H9 (cell line): ENCODE data around the gene MED8. TPM values are rescaled to one million over a fixed set of nuclear protein-coding genes. Genes with fewer than 3 reads are reported as not detected.

ENCODE experiments used
- DNase-seq: peaks from one replicate; pipeline ENCODE4 v3.0.0-alpha.2; 2017
- H2AFZ ChIP-seq: one replicate; pipeline ENCODE4 v1.6.1; 2013; ENCODE audit warnings: mild to moderate bottlenecking, low read length, control low read depth, moderate library complexity
- H2AK5ac ChIP-seq: 2 replicates; pipeline ENCODE4 v1.6.1; 2013; ENCODE audit warnings: low read length, control low read depth, mixed read lengths; ENCODE audit not compliant: insufficient read length
- H2BK120ac ChIP-seq: one replicate; pipeline ENCODE4 v1.6.1; 2013; ENCODE audit warnings: low read depth, mild to moderate bottlenecking, low read length, control low read depth, inconsistent platforms; ENCODE audit not compliant: poor library complexity, severe bottlenecking
- H2BK12ac ChIP-seq: 2 replicates; pipeline ENCODE4 v1.6.1; 2013; ENCODE audit warnings: low read length, control low read depth, mixed read lengths, low read depth; ENCODE audit not compliant: insufficient read length
- H2BK15ac ChIP-seq: 2 replicates; pipeline ENCODE4 v1.6.1; 2013; ENCODE audit warnings: low read depth, low read length, control low read depth
- H2BK20ac ChIP-seq: one replicate; pipeline ENCODE4 v1.6.1; 2013; ENCODE audit warnings: low read depth, mild to moderate bottlenecking, low read length, control low read depth, inconsistent platforms; ENCODE audit not compliant: poor library complexity, severe bottlenecking
- H2BK5ac ChIP-seq: 2 replicates; pipeline ENCODE4 v1.6.1; 2013; ENCODE audit warnings: low read length, control low read depth, mixed read lengths; ENCODE audit not compliant: insufficient read length
- H3K14ac ChIP-seq: 2 replicates; pipeline ENCODE4 v1.6.1; 2013; ENCODE audit warnings: low read length, control low read depth; ENCODE audit not compliant: insufficient read depth
- H3K18ac ChIP-seq: 2 replicates; pipeline ENCODE4 v1.6.1; 2013; ENCODE audit warnings: low read depth, mild to moderate bottlenecking, mixed read lengths, low read length, control low read depth; ENCODE audit not compliant: insufficient read length
- H3K23ac ChIP-seq: 2 replicates; pipeline ENCODE4 v1.6.1; 2013; ENCODE audit warnings: low read length, control low read depth, mixed read lengths, low read depth; ENCODE audit not compliant: insufficient read length
- H3K23me2 ChIP-seq: 2 replicates; pipeline ENCODE4 v1.6.1; 2013; ENCODE audit warnings: low read depth, mild to moderate bottlenecking, mixed read lengths, low read length, control low read depth; ENCODE audit not compliant: insufficient read length, poor library complexity, severe bottlenecking
- H3K27ac ChIP-seq: 2 replicates; pipeline ENCODE4 v1.5.1; 2013; ENCODE audit warnings: low read length, control low read depth, mixed read lengths, low read depth; ENCODE audit not compliant: insufficient read length
- H3K27me3 ChIP-seq: 2 replicates; pipeline ENCODE4 v1.6.1; 2013; ENCODE audit warnings: low read length, control low read depth, inconsistent platforms; ENCODE audit not compliant: insufficient read depth
- H3K4ac ChIP-seq: 2 replicates; pipeline ENCODE4 v1.6.1; 2013; ENCODE audit warnings: low read depth, mild to moderate bottlenecking, control low read depth, inconsistent platforms, low read length, moderate library complexity
- H3K4me1 ChIP-seq: 2 replicates; pipeline ENCODE4 v1.6.1; 2013; ENCODE audit warnings: low read length, control low read depth, inconsistent platforms; ENCODE audit not compliant: insufficient read depth
- H3K4me2 ChIP-seq: 2 replicates; pipeline ENCODE4 v1.6.1; 2013; ENCODE audit warnings: low read length, control low read depth, mixed read lengths; ENCODE audit not compliant: insufficient read length, insufficient read depth
- H3K56ac ChIP-seq: 2 replicates; pipeline ENCODE4 v1.6.1; 2013; ENCODE audit warnings: low read depth, mild to moderate bottlenecking, mixed read lengths, low read length, control low read depth; ENCODE audit not compliant: insufficient read length
- H3K79me1 ChIP-seq: 2 replicates; pipeline ENCODE4 v1.6.1; 2013; ENCODE audit warnings: low read depth, mild to moderate bottlenecking, moderate library complexity, low read length, control low read depth, inconsistent platforms; ENCODE audit not compliant: insufficient read depth, poor library complexity, severe bottlenecking
- H3K79me2 ChIP-seq: 2 replicates; pipeline ENCODE4 v1.6.1; 2013; ENCODE audit warnings: low read length, control low read depth, inconsistent platforms; ENCODE audit not compliant: insufficient read depth
- H3K9ac ChIP-seq: 2 replicates; pipeline ENCODE4 v1.6.1; 2013; ENCODE audit warnings: low read length, control low read depth, mixed read lengths; ENCODE audit not compliant: insufficient read length; ENCODE audit errors: extremely low read depth
- H3K9me3 ChIP-seq: one replicate; pipeline ENCODE4 v1.6.1; 2013; ENCODE audit warnings: low read depth, low read length, inconsistent platforms; ENCODE audit not compliant: control insufficient read depth
- H3T11ph ChIP-seq: one replicate; pipeline ENCODE4 v1.6.1; 2013; ENCODE audit warnings: mild to moderate bottlenecking, low read length, control low read depth, inconsistent platforms
- H4K20me1 ChIP-seq: one replicate; pipeline ENCODE4 v1.6.1; 2013; ENCODE audit not compliant: control insufficient read depth, insufficient read length, insufficient read depth
- H4K5ac ChIP-seq: 2 replicates; pipeline ENCODE4 v1.6.1; 2013; ENCODE audit warnings: low read depth, mild to moderate bottlenecking, mixed read lengths, low read length, control low read depth; ENCODE audit not compliant: insufficient read length
- H4K8ac ChIP-seq: replicated peaks from 2 replicates; pipeline ENCODE4 v1.6.1; 2013; ENCODE audit warnings: low read length, control low read depth, mixed read lengths, low read depth; ENCODE audit not compliant: insufficient read length
- H4K91ac ChIP-seq: 2 replicates; pipeline ENCODE4 v1.6.1; 2013; ENCODE audit warnings: low read depth, mild to moderate bottlenecking, moderate library complexity, mixed read lengths, low read length, control low read depth; ENCODE audit not compliant: insufficient read length
- H3K27ac Mint-ChIP-seq, 3 experiments: 2 replicates in 2 of 3; 3 replicates in 1 of 3; pipeline ENCODE4 v1.8.0; 2020 to 2021; ENCODE audit warnings: mixed read lengths in 3 of 3, mild to moderate bottlenecking in 1 of 3, moderate library complexity in 1 of 3
- H3K27me3 Mint-ChIP-seq: 2 replicates; pipeline ENCODE4 v1.8.0; 2021; ENCODE audit warnings: low read depth, mild to moderate bottlenecking, moderate library complexity, mixed read lengths
- H3K36me3 Mint-ChIP-seq, 3 experiments: 2 replicates in 2 of 3; 3 replicates in 1 of 3; pipeline ENCODE4 v1.8.0; 2020 to 2021; ENCODE audit warnings: low read depth in 3 of 3, mixed read lengths in 3 of 3; ENCODE audit not compliant: insufficient read depth in 1 of 3
- H3K4me1 Mint-ChIP-seq, 2 experiments: 2 replicates each; pipeline ENCODE4 v1.8.0; 2020; ENCODE audit warnings: mixed read lengths in 2 of 2
- H3K4me3 Mint-ChIP-seq, 2 experiments: 2 replicates in 1 of 2; 3 replicates in 1 of 2; pipeline ENCODE4 v1.8.0; 2020 to 2021; ENCODE audit warnings: mild to moderate bottlenecking in 2 of 2, mixed read lengths in 2 of 2, moderate library complexity in 1 of 2
- H3K9me3 Mint-ChIP-seq, 2 experiments: 2 replicates in 1 of 2; 3 replicates in 1 of 2; pipeline ENCODE4 v1.8.0; 2020; ENCODE audit warnings: mild to moderate bottlenecking in 2 of 2, mixed read lengths in 2 of 2, moderate library complexity in 1 of 2
- CTCF ChIP-seq: fragments of 200-600 bp; sonication (generic); conservative IDR thresholded peaks from 3 replicates; pipeline ENCODE4 v1.8.0; 2021; ENCODE audit warnings: antibody characterized with exemption, mild to moderate bottlenecking
- WGBS: extraction: QIAGEN DNeasy Blood & Tissue Kit; methylation state at CpG from one replicate; pipeline ENCODE4 v1.1.7; 2013; ENCODE audit warnings: missing lambda C conversion rate, low lambda C conversion rate, mixed read lengths; ENCODE audit not compliant: insufficient read length; ENCODE audit errors: extremely low coverage; 5-methylcytosine and 5-hydroxymethylcytosine counted together
- total RNA-seq: library from RNA; stranded (reverse); gene quantifications from 2 replicates; pipeline ENCODE4 v1.2.1, GENCODE V29; 2021

MED8 gene
- total RNA-seq, 1 experiment from 2014 or later = 23.0 TPM

GRCh38 chr1:43438953-43439581, 49.5 kb upstream of the MED8 start:
- H3K4ac ChIP-seq = no peak overlapping the region
- H3K9me3 ChIP-seq = no peaks in the 10 kb centered on the region
- no peak overlapping the region for H4K5ac ChIP-seq
- no peak overlapping the region for H2BK15ac ChIP-seq
- H2BK5ac ChIP-seq = no peak overlapping the region
- DNase-seq = no peak
- H3K4me1 Mint-ChIP-seq = no peaks in the 10 kb centered on the region
- no peaks in the 10 kb centered on the region for H3K23me2 ChIP-seq
- no peaks in the 10 kb centered on the region for H3K79me1 ChIP-seq
- H2BK120ac ChIP-seq = no peak overlapping the region
- no peak overlapping the region for H3K14ac ChIP-seq
- H3K18ac ChIP-seq = no peak overlapping the region
- TF ChIP-seq CTCF = no peak
- H3K4me2 ChIP-seq = no peak overlapping the region
- no peak overlapping the region for H3K27ac Mint-ChIP-seq
- no peaks in the 10 kb centered on the region for H3K4me1 ChIP-seq
- H3K27ac ChIP-seq = no peak overlapping the region
- no peak overlapping the region for H2BK12ac ChIP-seq
- H3K4me3 Mint-ChIP-seq = no peak overlapping the region
- no peaks in the 10 kb centered on the region for H3K79me2 ChIP-seq
- H4K91ac ChIP-seq = no peak overlapping the region
- H2BK20ac ChIP-seq = no peak overlapping the region
- no peaks in the 10 kb centered on the region for H3K27me3 ChIP-seq
- H3K56ac ChIP-seq = no peak overlapping the region
- H3K27me3 Mint-ChIP-seq = no peaks in the 10 kb centered on the region
- no peaks in the 10 kb centered on the region for H4K20me1 ChIP-seq
- H3K23ac ChIP-seq = no peak overlapping the region
- H3K9me3 Mint-ChIP-seq = no peaks in the 10 kb centered on the region
- no peak overlapping the region for H2AFZ ChIP-seq
- no CpG with 5 or more reads among the region's 10 CpGs for WGBS
- H3K36me3 Mint-ChIP-seq = peaks cover 4 to 42% (median 24%) of the 10 kb centered on the region in 3 experiments; a peak in 6 of 7 replicates
- H3K9ac ChIP-seq = no peak overlapping the region
- H2AK5ac ChIP-seq = no peak overlapping the region
- H4K8ac ChIP-seq = no peak overlapping the region
- H3T11ph ChIP-seq = no peak overlapping the region
